Hematopoietic multipotent progenitor cell treated with erythropoietin and hydrocortisone succinate and interleukin-3 and kit ligand, for 6 days (in vitro differentiated cells): ENCODE data around the gene CAPZB.

Experiments used
- DNase-seq: peaks from one replicate; pipeline ENCODE4 v3.0.0-alpha.2; 2015

CAPZB gene

GRCh38 chr1:19342894-19343616 lies 142.3 kb downstream of the CAPZB start:
- no peak for DNase-seq

DNA sequence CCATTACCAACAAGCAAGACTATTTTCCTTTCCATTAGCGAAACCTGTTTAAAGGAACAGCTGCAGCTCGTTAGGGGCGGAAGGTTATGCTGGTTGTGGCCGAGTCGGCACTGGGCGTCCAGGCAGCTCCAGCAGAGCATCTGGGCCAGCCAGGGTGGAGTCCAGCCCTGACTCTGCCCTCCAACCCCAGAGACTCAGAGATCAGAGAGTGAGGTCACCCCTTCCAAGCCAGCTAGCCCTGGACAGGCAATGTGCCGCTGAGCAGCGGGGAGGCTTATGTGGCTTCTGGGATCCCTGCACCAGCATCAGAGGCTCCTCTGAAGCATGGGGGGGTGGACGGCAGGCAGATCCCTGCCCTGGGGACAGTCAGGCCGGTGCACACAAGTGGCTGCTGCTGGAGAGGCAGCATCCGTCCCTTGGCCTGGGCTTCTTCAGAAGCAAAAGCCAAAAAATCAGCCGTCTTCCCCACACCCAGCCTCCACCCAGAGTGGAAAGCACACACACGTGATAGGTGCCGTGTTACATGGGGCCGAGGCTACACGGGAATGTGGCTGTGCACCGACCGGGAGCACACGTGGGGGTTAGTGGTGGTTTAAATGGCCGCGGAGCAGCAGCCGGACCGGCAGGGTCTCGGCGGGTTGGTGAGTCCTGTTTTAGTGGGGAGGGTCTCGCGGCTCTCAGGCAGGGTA lies 143.1 kb downstream of the CAPZB start:
- no peak for DNase-seq

DNA sequence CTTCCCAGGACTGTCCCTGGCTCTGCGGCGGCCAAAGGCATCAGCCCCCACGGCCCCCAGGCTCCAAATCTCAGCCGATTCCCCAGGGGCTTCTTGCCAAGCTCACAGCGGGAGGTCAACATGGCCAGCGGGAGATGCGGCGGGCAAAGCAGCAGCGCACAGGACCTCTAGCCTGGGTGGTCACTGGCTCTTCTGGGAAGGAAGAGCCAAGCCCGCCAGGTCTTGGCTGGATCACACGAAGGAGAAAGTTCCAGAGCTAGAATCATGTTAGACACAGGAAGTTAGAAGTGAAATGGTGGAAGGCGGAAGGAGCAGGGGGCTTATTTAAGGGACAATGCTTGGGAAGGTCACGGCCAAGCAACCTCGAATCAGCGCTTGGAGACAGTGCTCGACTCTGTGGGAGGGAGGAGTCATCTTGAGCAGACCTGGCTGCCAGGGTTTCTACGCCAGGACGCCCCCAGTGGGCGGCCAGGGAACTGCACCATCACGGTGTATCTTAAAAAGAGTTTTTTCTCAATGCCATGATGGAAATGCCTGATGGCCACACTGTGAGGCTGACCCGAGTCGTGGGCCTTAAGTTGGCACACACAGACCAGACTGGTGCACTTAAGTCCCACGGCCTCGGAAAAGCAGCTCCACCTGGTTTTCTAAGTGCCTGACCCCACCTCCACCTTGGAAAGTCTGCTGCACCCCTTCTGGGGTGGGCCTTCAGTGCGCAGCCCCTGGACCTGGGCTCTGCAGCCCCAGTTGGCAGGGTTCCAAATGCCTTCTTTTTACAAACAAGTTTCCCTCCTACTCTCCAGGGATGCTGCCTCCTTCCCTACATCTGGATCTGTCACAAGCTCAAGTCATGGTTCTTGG lies 143.9 kb downstream of the CAPZB start:
- DNase-seq: peak; percentile 81

- DNase-seq: no peak
Measured at GRCh38 chr1:19340387-19340937, 144.9 kb downstream of the CAPZB start.

GRCh38 chr1:19339214-19339861 lies 146.0 kb downstream of the CAPZB start:
- DNase-seq: no peak

- no peak for DNase-seq
Measured at GRCh38 chr1:19338323-19338762, 147.0 kb downstream of the CAPZB start.

DNA sequence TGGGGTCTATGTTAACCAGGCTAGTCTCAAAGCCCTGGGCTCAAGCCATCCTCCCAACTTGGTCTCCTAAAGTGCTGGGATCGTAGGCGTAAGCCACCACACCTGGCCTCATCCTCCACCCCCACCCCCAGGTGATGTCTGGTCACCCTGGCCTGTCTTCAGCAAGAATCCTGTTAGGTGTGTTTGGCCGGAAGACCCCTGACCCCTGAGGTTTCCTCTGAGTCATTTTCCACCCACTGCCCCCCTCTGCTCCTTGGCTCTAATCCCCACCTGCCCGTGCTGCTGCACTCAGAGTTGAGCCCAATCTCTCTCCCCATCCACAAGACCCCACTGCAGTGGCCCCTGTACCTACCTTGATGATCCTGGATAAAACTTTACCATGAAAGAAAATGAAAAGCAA lies 148.1 kb downstream of the CAPZB start:
- no peak for DNase-seq

DNA sequence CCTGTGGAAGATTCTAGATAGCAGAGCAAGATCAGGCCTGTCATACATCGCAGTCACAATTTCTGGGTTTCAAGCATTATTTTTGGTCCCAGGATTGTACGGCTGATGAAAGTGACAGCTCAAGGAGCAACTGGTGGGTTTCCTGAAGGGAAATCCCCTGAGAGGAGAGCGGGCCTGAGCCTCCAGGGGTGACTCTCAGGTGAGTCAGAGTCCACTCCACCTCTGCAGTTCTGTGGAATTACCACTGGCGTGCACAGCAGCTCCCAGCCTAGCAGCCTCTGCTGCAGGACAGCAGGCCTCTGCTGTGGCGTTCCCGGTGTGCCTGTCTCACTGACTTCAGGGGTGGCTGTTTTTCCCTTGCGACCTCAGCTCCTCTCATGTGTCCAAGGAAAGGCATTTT lies 148.8 kb downstream of the CAPZB start:
- no peak for DNase-seq

DNA sequence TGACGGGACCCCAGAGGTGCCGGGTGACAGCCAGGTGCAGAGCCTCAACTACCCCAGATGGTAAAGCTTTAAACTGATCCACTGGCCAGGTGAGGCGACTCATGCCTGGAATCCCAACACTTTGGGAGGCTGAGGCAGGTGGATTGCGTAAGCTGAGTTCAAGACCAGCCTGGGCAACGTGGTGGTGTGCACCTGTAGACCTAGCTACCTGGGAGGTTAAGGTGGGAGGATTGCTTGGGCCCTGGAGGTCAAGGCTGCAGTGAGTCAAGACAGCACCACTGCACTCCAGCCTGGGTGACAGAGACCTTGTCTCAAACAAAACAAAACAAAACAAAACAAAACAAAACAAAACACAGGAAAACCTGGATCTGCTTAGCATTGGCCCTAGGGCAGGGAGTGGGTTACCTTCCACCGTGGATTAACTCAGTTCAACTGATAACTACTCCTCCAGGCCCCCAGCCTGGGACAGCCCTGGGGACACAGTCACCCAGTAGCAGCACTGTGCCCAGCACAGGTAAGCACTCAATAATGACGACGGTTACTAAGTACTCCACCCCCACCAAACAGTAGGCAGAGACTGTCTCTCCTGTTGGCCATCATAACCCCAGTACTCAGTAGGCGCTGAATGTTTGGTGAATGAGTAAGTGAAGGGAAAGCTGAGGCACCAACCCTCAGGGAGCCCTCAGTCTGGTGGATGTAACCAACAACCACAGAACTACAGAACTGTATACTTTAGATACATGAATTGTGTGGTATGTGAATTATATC lies 151.6 kb downstream of the CAPZB start:
- no peak for DNase-seq

DNA sequence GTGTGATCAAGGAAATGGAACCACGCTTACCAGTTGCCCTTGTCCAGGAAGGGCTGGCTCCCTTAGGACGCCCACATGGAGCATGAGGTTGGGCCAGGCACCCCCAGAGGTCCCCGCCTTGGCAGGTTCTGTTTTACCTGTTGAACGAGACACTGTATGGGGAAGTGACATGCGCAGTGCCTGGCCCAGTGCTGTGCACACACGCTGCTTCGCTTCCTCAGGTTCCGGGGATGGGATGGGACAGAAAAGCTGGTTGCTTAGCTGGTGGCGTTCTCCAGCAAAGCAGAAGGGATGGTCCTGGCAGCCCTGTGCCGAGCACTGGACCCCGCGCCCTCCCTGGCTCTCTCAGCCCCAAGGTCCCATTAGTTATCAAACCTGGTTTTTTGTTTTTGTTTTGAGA lies 152.5 kb downstream of the CAPZB start:
- DNase-seq: no peak

GRCh38 chr1:19331262-19331878 lies 154.0 kb downstream of the CAPZB start:
- no peak for DNase-seq

DNA sequence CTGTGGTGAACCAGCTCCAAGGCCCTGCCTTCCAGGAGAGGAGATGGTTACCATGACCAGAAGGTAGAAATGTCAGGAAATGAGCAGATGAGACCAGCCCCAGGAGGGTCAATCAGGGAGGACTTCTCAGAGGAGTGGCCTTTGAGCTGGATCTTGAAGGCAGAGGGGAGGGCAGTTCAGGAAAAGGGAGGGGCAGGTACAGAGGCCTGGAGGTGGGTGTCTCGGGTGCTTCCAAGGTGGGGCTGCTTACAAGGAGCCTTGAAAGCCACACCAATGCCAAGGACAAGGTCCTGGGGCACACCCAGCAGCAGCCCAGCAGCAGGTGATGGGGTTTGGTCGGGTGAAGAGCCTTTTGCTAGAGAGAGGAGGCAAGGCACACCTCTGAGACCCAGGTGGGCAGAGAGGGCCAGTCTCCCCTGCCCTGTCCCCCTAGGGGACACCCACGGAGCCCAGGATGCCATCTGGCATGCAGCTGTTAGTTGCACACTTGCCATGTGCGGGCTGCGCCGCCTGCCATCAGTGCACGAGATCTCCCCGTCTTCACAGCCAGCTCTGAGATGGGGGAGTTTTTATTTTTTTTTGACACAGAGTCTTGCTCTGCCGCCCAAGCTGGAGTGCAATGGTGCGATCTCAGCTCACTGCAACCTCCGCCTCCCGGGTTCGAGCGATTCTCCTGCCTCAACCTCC lies 154.7 kb downstream of the CAPZB start:
- DNase-seq: no peak

- no peak for DNase-seq
Measured at GRCh38 chr1:19329611-19330010, 155.7 kb downstream of the CAPZB start.

GRCh38 chr1:19329188-19329587 lies 156.2 kb downstream of the CAPZB start:
- DNase-seq: no peak

- DNase-seq: no peak
Measured at GRCh38 chr1:19328486-19328885, 156.9 kb downstream of the CAPZB start.

DNA sequence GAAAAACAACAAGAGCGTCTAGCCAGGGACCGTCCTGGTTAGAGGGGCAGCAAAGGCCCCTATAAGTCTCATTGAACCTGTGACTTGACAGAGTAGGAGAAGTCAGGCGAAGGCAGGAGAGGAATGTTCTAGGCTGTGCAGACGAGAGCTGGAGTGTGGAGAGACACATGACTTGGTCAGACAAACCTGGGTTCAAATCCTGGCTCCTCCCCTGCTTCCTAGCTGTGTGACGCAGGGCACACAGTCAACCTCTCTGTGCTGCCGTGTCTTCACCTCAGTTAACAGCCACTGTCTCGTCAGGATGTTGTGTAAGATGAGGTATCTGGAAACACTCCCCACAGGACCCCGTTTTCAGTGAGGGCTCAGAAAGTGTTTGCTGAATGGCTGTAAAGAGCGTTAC lies 157.6 kb downstream of the CAPZB start:
- DNase-seq: no peak

GRCh38 chr1:19327301-19327700 lies 158.0 kb downstream of the CAPZB start:
- DNase-seq: no peak

DNA sequence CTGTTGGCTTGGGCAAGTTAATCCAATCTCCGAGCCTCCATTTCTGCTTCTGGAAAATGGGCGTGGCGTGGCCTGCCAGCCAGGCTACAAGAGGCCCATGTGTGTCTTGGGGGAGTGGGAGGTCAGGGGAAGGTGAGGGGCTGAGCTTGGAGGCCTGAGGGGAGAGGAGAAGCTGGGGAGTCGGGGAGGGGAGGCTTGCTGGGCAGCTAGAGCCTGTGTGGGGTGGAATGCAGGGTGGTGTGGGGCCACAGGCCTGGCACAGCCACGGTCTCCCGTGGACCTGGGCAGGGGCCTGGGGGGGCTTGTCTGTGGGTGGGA lies 158.6 kb downstream of the CAPZB start:
- no peak for DNase-seq

DNA sequence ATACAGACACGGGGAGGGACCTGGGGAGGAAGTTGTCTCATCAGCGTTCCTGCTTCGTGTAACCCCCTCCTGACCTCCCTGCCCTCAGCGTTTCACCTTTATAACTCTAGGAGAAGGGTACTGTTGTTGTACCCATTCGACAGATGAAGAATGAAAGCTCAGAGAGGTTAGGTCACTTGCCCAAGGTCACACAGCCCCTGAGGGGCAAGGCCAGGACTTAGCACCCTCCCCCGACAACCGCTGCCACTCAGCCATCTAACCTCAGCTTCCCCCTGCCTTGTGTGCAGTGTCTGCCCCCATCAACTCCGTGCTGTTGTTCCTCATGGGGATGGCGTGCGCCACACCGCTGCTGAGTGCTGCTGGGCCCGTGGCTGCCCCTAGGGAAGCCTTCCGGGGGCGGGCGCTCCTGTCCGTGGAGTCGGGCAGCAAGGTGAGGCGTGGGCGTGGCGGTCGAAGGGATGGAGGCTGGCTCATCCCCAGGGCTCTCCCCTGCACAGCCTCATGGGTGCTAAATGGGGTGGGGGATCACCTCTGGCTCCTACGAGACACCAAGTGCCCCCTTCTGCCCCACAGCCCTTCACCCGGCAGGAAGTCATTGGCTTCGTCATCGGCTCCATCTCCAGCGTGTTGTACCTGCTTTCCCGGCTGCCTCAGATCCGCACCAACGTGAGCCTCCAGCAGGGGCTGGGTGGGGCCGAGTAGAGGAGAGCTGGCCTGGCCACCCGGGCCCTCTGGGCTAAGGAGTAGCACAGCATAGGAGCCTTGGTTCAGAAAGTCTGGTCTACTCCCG lies 159.2 kb downstream of the CAPZB start:
- peak; percentile 47 for DNase-seq

DNA sequence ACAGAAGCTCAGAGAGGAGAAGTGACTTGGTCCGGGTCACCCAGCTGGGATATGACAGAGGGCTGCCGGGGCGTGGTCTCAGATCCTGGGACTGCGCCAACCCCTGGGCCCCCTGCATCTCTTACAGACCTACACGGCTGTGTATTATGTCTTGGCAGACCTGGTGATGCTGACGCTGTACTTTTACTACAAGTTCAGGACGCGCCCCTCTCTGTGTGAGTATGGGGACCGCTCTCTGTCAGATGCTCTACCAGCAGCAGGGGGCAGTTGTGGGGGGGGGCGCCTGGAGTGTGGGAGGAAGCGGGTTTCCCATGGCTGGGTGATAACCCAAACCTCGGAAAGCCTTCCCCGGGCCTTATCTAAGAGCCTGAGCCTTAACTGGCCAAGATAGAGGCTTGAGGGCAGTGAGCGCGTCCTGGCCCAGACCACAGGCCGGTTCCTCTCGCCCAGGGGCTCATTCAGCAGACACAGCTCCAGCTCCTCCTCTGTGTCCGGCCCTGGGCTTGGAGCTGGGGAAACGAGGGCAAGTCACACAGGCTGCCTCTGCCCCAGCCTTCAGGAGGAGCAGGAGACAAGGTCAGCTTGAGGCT lies 159.9 kb downstream of the CAPZB start:
- DNase-seq: peak; percentile 73
